Measurements from ENCODE around the gene ZNF534.
"Not testable (repeated sequence)": the region's sequence is repeated elsewhere in the genome, so short reads cannot be mapped to it uniquely, and the experiment has no call there.

ZNF534 gene

GRCh38 chr19:52428937-52429336 is at the start of gene ZNF534:
Gene ZNF534 (plus strand): TSS chr19:52429148. CDS start chr19:52431475, 2,327 bp downstream.
- DNase-seq = no peak

- DNase-seq = no peak
Observed at GRCh38 chr19:52391135-52391534, 37.8 kb upstream of the ZNF534 start.

GRCh38 chr19:52397310-52398080 is 31.5 kb upstream of the ZNF534 start, which contains the start of gene ZNF528:
Gene ZNF528 (plus strand): TSS chr19:52397849. CDS start chr19:52402014, 4,165 bp downstream.
- DNase-seq = peak; percentile 95

GRCh38 chr19:52398081-52398441 is 30.9 kb upstream of the ZNF534 start:
- no peak for DNase-seq

GRCh38 chr19:52410276-52410675 is 18.7 kb upstream of the ZNF534 start:
- no peak for DNase-seq

- DNase-seq = no peak
Observed at GRCh38 chr19:52415711-52416110, 13.2 kb upstream of the ZNF534 start.

- no peak for DNase-seq
Observed at GRCh38 chr19:52442179-52442578, 13.2 kb downstream of the ZNF534 start.

- DNase-seq = no peak
Observed at GRCh38 chr19:52444506-52444905, 15.6 kb downstream of the ZNF534 start.

- DNase-seq = no peak
Observed at GRCh38 chr19:52451241-52451640, 22.3 kb downstream of the ZNF534 start.

- peak; percentile 67 for DNase-seq
Observed at GRCh38 chr19:52453324-52454094, 24.6 kb downstream of the ZNF534 start, which contains the start of gene ZNF578. Gene ZNF578 (plus strand): TSS chr19:52453553. CDS start chr19:52501846, 48,293 bp downstream.

GRCh38 chr19:52464798-52465470 is 36.0 kb downstream of the ZNF534 start:
- no peak for DNase-seq

GRCh38 chr19:52473655-52474350 is 44.9 kb downstream of the ZNF534 start:
- no peak for DNase-seq

- DNase-seq = no peak
Observed at GRCh38 chr19:52474351-52475127, 45.6 kb downstream of the ZNF534 start.

- DNase-seq = not testable (repeated sequence)
Observed at GRCh38 chr19:52484111-52484743, 55.3 kb downstream of the ZNF534 start.

GRCh38 chr19:52485064-52485463 is 56.1 kb downstream of the ZNF534 start:
- DNase-seq = not testable (repeated sequence)

- not testable (repeated sequence) for DNase-seq
Observed at GRCh38 chr19:52485561-52486240, 56.8 kb downstream of the ZNF534 start.

- peak; percentile 35 for DNase-seq
Observed at GRCh38 chr19:52492201-52492993, 63.4 kb downstream of the ZNF534 start.

- no peak for DNase-seq
Observed at GRCh38 chr19:52492994-52493470, 64.1 kb downstream of the ZNF534 start.

GRCh38 chr19:52494518-52494917 is 65.6 kb downstream of the ZNF534 start:
- no peak for DNase-seq

- DNase-seq = no peak
Observed at GRCh38 chr19:52498571-52498970, 69.6 kb downstream of the ZNF534 start.

Measured in activated CD4-positive, CD25-positive, alpha-beta regulatory T cell treated with anti-CD3 and anti-CD28 coated beads, Interleukin-2, amount 50 U/mL, for 72 hours (primary cell).